SK-N-SH treated with all-trans-retinoic acid at 6 μM for 48 hours (cell line): ENCODE results near the gene ARHGDIA.
A peak's percentile ranks its signal among the peaks of the same experiment; 100 is the strongest.

ENCODE experiments used
- ATAC-seq: fragments of 200-7000 bp; cut with Tn5 transposase; 3 replicates; pipeline ENCODE4 v1.9.1; 2020; ENCODE audit warnings: mild to moderate bottlenecking, moderate library complexity
- ARNTL ChIP-seq: fragments of 450-650 bp; formaldehyde crosslinking; IDR thresholded peaks from 2 replicates; pipeline ENCODE4 v1.5.0; 2020; ENCODE audit warnings: low read depth, mild to moderate bottlenecking, moderate library complexity, borderline replicate concordance
- BACH2 ChIP-seq: fragments of 250-450 bp; sonication (Bioruptor Pico); IDR thresholded peaks from 2 replicates; pipeline ENCODE4 v1.9.0; 2021; ENCODE audit warnings: mild to moderate bottlenecking, borderline replicate concordance
- CREB5 ChIP-seq: fragments of 250-450 bp; sonication (Bioruptor Pico); IDR thresholded peaks from 2 replicates; pipeline ENCODE4 v1.5.1; 2020; ENCODE audit warnings: low read depth, mild to moderate bottlenecking, moderate library complexity
- CSDC2 ChIP-seq: fragments of 250-450 bp; sonication (Bioruptor Pico); IDR thresholded peaks from 2 replicates; pipeline ENCODE4 v1.5.0; 2020; ENCODE audit warnings: mild to moderate bottlenecking, moderate library complexity
- CSRNP3 ChIP-seq: fragments of 250-450 bp; sonication (Bioruptor Pico); IDR thresholded peaks from 2 replicates; pipeline ENCODE4 v1.5.1; 2021; ENCODE audit warnings: mild to moderate bottlenecking, moderate library complexity
- ESRRG ChIP-seq: fragments of 250-450 bp; sonication (Bioruptor Pico); IDR thresholded peaks from 2 replicates; pipeline ENCODE4 v1.6.1; 2021; ENCODE audit warnings: mild to moderate bottlenecking
- GLIS3 ChIP-seq: fragments of 250-450 bp; sonication (Bioruptor Pico); IDR thresholded peaks from 2 replicates; pipeline ENCODE4 v1.5.0; 2020; ENCODE audit warnings: mild to moderate bottlenecking, moderate library complexity
- ISL1 ChIP-seq: fragments of 250-450 bp; sonication (Bioruptor Pico); IDR thresholded peaks from 2 replicates; pipeline ENCODE4 v2.1.2; 2022; ENCODE audit warnings: mild to moderate bottlenecking, moderate library complexity
- OSR1 ChIP-seq: fragments of 250-450 bp; sonication (Bioruptor Pico); IDR thresholded peaks from 2 replicates; pipeline ENCODE4 v1.8.0; 2022; ENCODE audit warnings: moderate library complexity, mild to moderate bottlenecking, inconsistent platforms
- PATZ1 ChIP-seq: fragments of 250-450 bp; sonication (Bioruptor Pico); IDR thresholded peaks from 2 replicates; pipeline ENCODE4 v1.8.0; 2020; ENCODE audit warnings: mild to moderate bottlenecking, moderate library complexity, borderline replicate concordance
- POU6F1 ChIP-seq: fragments of 250-450 bp; sonication (Bioruptor Pico); IDR thresholded peaks from 2 replicates; pipeline ENCODE4 v1.8.0; 2021; ENCODE audit warnings: low read depth, mild to moderate bottlenecking, moderate library complexity, borderline replicate concordance
- PPARA ChIP-seq: fragments of 250-450 bp; sonication (Bioruptor Pico); IDR thresholded peaks from 2 replicates; pipeline ENCODE4 v1.5.0; 2020; ENCODE audit warnings: mild to moderate bottlenecking, borderline replicate concordance
- RARB ChIP-seq: fragments of 250-450 bp; sonication (Bioruptor Pico); IDR thresholded peaks from 2 replicates; pipeline ENCODE4 v1.8.0; 2021; ENCODE audit warnings: mild to moderate bottlenecking, moderate library complexity
- SNAI2 ChIP-seq: fragments of 250-450 bp; sonication (Bioruptor Pico); IDR thresholded peaks from 2 replicates; pipeline ENCODE4 v1.5.0; 2020; ENCODE audit warnings: mild to moderate bottlenecking, moderate library complexity
- TOX ChIP-seq: fragments of 250-450 bp; sonication (Bioruptor Pico); IDR thresholded peaks from 2 replicates; pipeline ENCODE4 v1.8.0; 2021; ENCODE audit warnings: mild to moderate bottlenecking, moderate library complexity, borderline replicate concordance
- TSHZ2 ChIP-seq: fragments of 250-450 bp; sonication (Bioruptor Pico); IDR thresholded peaks from 2 replicates; pipeline ENCODE4 v1.5.0; 2020; ENCODE audit warnings: mild to moderate bottlenecking, moderate library complexity
- ZC3H10 ChIP-seq: fragments of 250-450 bp; sonication (Bioruptor Pico); IDR thresholded peaks from 2 replicates; pipeline ENCODE4 v1.5.1; 2021; ENCODE audit warnings: mild to moderate bottlenecking, moderate library complexity
- ZFP3 ChIP-seq: fragments of 250-450 bp; sonication (Bioruptor Pico); IDR thresholded peaks from 2 replicates; pipeline ENCODE4 v1.5.0; 2020; ENCODE audit warnings: mild to moderate bottlenecking, moderate library complexity
- ZFP30 ChIP-seq: fragments of 450-650 bp; formaldehyde crosslinking; IDR thresholded peaks from 2 replicates; pipeline ENCODE4 v1.5.0; 2022; ENCODE audit warnings: mild to moderate bottlenecking, moderate library complexity
- ZNF565 ChIP-seq: fragments of 450-650 bp; formaldehyde crosslinking; conservative IDR thresholded peaks from 2 replicates; pipeline ENCODE4 v1.5.0; 2020; ENCODE audit warnings: low read depth, mild to moderate bottlenecking, moderate library complexity
- ZNF70 ChIP-seq: fragments of 450-650 bp; formaldehyde crosslinking; IDR thresholded peaks from 2 replicates; pipeline ENCODE4 v1.5.0; 2020; ENCODE audit warnings: mild to moderate bottlenecking, moderate library complexity
- ZNF8 ChIP-seq: fragments of 450-650 bp; formaldehyde crosslinking; IDR thresholded peaks from 2 replicates; pipeline ENCODE4 v1.5.0; 2020; ENCODE audit warnings: mild to moderate bottlenecking, moderate library complexity

ARHGDIA gene

GRCh38 chr17:81885454-81885853, 14.3 kb upstream of the ARHGDIA start:
- ATAC-seq, result no peak
- TF ChIP-seq TSHZ2 (CRISPR knock-in tag) (no peak), PATZ1 (no peak), ZFP3 (no peak), TOX (CRISPR knock-in tag) (no peak), ZC3H10 (CRISPR knock-in tag) (no peak), POU6F1 (CRISPR knock-in tag) (no peak), ISL1 (CRISPR knock-in tag) (no peak), RARB (CRISPR knock-in tag) (no peak), CSRNP3 (CRISPR knock-in tag) (no peak), CREB5 (no peak), PPARA (CRISPR knock-in tag) (no peak), ESRRG (CRISPR knock-in tag) (no peak), ZNF565 (CRISPR knock-in tag) (no peak), CSDC2 (CRISPR knock-in tag) (no peak), ZFP30 (no peak), ARNTL (CRISPR knock-in tag) (no peak), SNAI2 (CRISPR knock-in tag) (no peak), GLIS3 (CRISPR knock-in tag) (no peak)

- peak; percentile 13 for ATAC-seq
Observed at GRCh38 chr17:81884968-81885367, 13.8 kb upstream of the ARHGDIA start.

More at GRCh38 chr17:81884968-81885367, 13.8 kb upstream of the ARHGDIA start:
- TF ChIP-seq ESRRG (CRISPR knock-in tag) (no peak), SNAI2 (CRISPR knock-in tag) (no peak), CSDC2 (CRISPR knock-in tag) (no peak), POU6F1 (CRISPR knock-in tag) (no peak), ZNF70 (CRISPR knock-in tag) (no peak), TSHZ2 (CRISPR knock-in tag) (no peak), OSR1 (CRISPR knock-in tag) (no peak), ZFP30 (no peak), ZC3H10 (CRISPR knock-in tag) (no peak), ZFP3 (no peak), BACH2 (no peak), PATZ1 (no peak), ZNF8 (CRISPR knock-in tag) (no peak)
- TF ChIP-seq, all 23 proteins: peak for 0
